Adrenal gland (tissue), 5 donors: Measurements from ENCODE around the gene USP7.

ENCODE experiments used
- CTCF ChIP-seq, 6 experiments: fragments of 450-650 bp in 4 of 6; fragments of 200-600 bp in 2 of 6; sonication (generic) in 1 of 6; IDR thresholded peaks; 1 replicate in 5 of 6; 2 replicates in 1 of 6; pipeline versions ENCODE4 v1.5.1 to v1.8.0; 2016 to 2021; ENCODE audit warnings: antibody characterized with exemption in 6 of 6, mild to moderate bottlenecking in 2 of 6, moderate library complexity in 1 of 6
- POLR2A ChIP-seq, 2 donors: fragments of 450-650 bp; IDR thresholded peaks; one replicate each; pipeline ENCODE4 v1.6.1; 2017; ENCODE audit warnings: antibody characterized with exemption in 2 of 2, mild to moderate bottlenecking in 2 of 2, moderate library complexity in 1 of 2
- donor health status: DM: no; HTN: no; CAD: no.

- no peak for TF ChIP-seq CTCF (IDR thresholded peaks at IDR 0.05)
- no peak for TF ChIP-seq POLR2A (IDR thresholded peaks at IDR 0.05)
Measured at GRCh38 chr16:8880839-8881510, 82.7 kb downstream of the USP7 start.
